Measurements from ENCODE around the gene RNF111.

Gene RNF111

GRCh38 chr15:59008086-59008485 is 20.6 kb downstream of the RNF111 start:
- Histone ChIP-seq H3K4me2 (no peak overlapping the region), H3K36me3 (peaks cover 56 to 86% (median 81%) of the 10 kb centered on the region in 11 experiments), H4K20me1 (peaks cover 21 to 99% (median 68%) of the 10 kb centered on the region in 11 experiments; a peak in 20 of 22 replicates), H3K9me3 (replicated peaks in 1 of 11) (0 out of 22 replicates have a peak, but pooled peaks cover 0 to 5% (median 0%) of the 10 kb centered on the region in 11 experiments), H3K27me3 (no peaks in the 10 kb centered on the region), H3K9ac (no peak overlapping the region), H3K4me1 (peaks cover 0 to 52% (median 4%) of the 10 kb centered on the region in 10 experiments; a peak in 15 of 20 replicates), H3K4me3 (no peak overlapping the region), H3K27ac (no peak overlapping the region)
- no peak for TF ChIP-seq Cebpa-rat (IDR thresholded peaks at IDR 0.05)

GRCh38 chr15:59011262-59011952 is 23.9 kb downstream of the RNF111 start:
- Histone ChIP-seq H3K27ac (no peak overlapping the region), H3K27me3 (no peaks in the 10 kb centered on the region), H3K36me3 (peaks cover 55 to 85% (median 79%) of the 10 kb centered on the region in 11 experiments), H4K20me1 (peaks cover 26 to 99% (median 76%) of the 10 kb centered on the region in 11 experiments; a peak in 19 of 22 replicates), H3K9me3 (replicated peaks in 1 of 11) (peaks cover 0 to 13% (median 8%) of the 10 kb centered on the region in 11 experiments; a peak in 6 of 22 replicates), H3K4me2 (no peak overlapping the region; a peak in 1 of 22 replicates), H3K9ac (no peak overlapping the region), H3K4me1 (peaks cover 0 to 21% (median 0%) of the 10 kb centered on the region in 10 experiments; a peak in 6 of 20 replicates), H3K4me3 (no peak overlapping the region)
- no peak for TF ChIP-seq Cebpa-rat (IDR thresholded peaks at IDR 0.05)

- H3K4me1 ChIP-seq, result peaks cover 0 to 33% (median 8%) of the 10 kb centered on the region in 10 experiments; a peak in 11 of 20 replicates
- H4K20me1 ChIP-seq, result peaks cover 20 to 99% (median 72%) of the 10 kb centered on the region in 11 experiments; a peak in 19 of 22 replicates
- peaks cover 41 to 71% (median 67%) of the 10 kb centered on the region in 11 experiments for H3K36me3 ChIP-seq
- TF ChIP-seq Cebpa-rat (IDR thresholded peaks at IDR 0.05), result no peak
- H3K4me3 ChIP-seq, result no peak overlapping the region
- H3K27me3 ChIP-seq, result no peaks in the 10 kb centered on the region
- no peak overlapping the region for H3K4me2 ChIP-seq
- H3K9ac ChIP-seq, result no peak overlapping the region
- peaks cover 0 to 17% (median 9%) of the 10 kb centered on the region in 11 experiments; a peak in 6 of 22 replicates for H3K9me3 ChIP-seq (replicated peaks in 1 of 11)
- no peak overlapping the region for H3K27ac ChIP-seq
Measured at GRCh38 chr15:59013246-59013873, 25.9 kb downstream of the RNF111 start.

GRCh38 chr15:59014068-59014467 is 26.6 kb downstream of the RNF111 start:
- no peak for TF ChIP-seq Cebpa-rat (IDR thresholded peaks at IDR 0.05)
- H3K4me1 ChIP-seq, result peaks cover 0 to 33% (median 8%) of the 10 kb centered on the region in 10 experiments; a peak in 11 of 20 replicates
- H3K4me2 ChIP-seq, result no peak overlapping the region
- peaks cover 34 to 71% (median 62%) of the 10 kb centered on the region in 11 experiments for H3K36me3 ChIP-seq
- H3K4me3 ChIP-seq, result no peak overlapping the region
- no peak overlapping the region for H3K27ac ChIP-seq
- no peak overlapping the region for H3K9ac ChIP-seq
- peaks cover 19 to 99% (median 69%) of the 10 kb centered on the region in 11 experiments; a peak in 20 of 22 replicates for H4K20me1 ChIP-seq
- peaks cover 0 to 17% (median 9%) of the 10 kb centered on the region in 11 experiments; a peak in 6 of 22 replicates for H3K9me3 ChIP-seq (replicated peaks in 1 of 11)
- H3K27me3 ChIP-seq, result no peaks in the 10 kb centered on the region

- H3K9me3 ChIP-seq (replicated peaks in 1 of 11), result peaks cover 0 to 17% (median 9%) of the 10 kb centered on the region in 11 experiments; a peak in 6 of 22 replicates
- H3K27ac ChIP-seq, result no peak overlapping the region
- peaks cover 0 to 20% (median 7%) of the 10 kb centered on the region in 10 experiments; a peak in 11 of 20 replicates for H3K4me1 ChIP-seq
- peaks cover 46 to 80% (median 61%) of the 10 kb centered on the region in 11 experiments for H3K36me3 ChIP-seq
- no peak overlapping the region for H3K9ac ChIP-seq
- no peaks in the 10 kb centered on the region for H3K27me3 ChIP-seq
- peaks cover 13 to 99% (median 68%) of the 10 kb centered on the region in 11 experiments; a peak in 21 of 22 replicates for H4K20me1 ChIP-seq
- H3K4me2 ChIP-seq, result peak overlapping the region in 4 of 11 experiments; percentile 8 to 48 (median 28); a peak in 3 of 22 replicates
- H3K4me3 ChIP-seq, result no peak overlapping the region
- TF ChIP-seq Cebpa-rat (IDR thresholded peaks at IDR 0.05), result no peak
Measured at GRCh38 chr15:59017449-59017848, 30.0 kb downstream of the RNF111 start.

GRCh38 chr15:59018833-59019232 is 31.4 kb downstream of the RNF111 start:
- Histone ChIP-seq H4K20me1 (peaks cover 11 to 99% (median 67%) of the 10 kb centered on the region in 11 experiments; a peak in 21 of 22 replicates), H3K9ac (no peak overlapping the region)

GRCh38 chr15:59020322-59020721 is 32.9 kb downstream of the RNF111 start:
- H3K4me1 ChIP-seq, result peaks cover 0 to 20% (median 7%) of the 10 kb centered on the region in 10 experiments; a peak in 11 of 20 replicates
- no peak overlapping the region for H3K4me2 ChIP-seq
- H3K9me3 ChIP-seq (replicated peaks in 1 of 11), result peaks cover 0 to 15% (median 9%) of the 10 kb centered on the region in 11 experiments; a peak in 5 of 22 replicates
- no peak overlapping the region for H3K9ac ChIP-seq
- peaks cover 45 to 79% (median 54%) of the 10 kb centered on the region in 11 experiments for H3K36me3 ChIP-seq
- no peak overlapping the region for H3K4me3 ChIP-seq
- no peak overlapping the region for H3K27ac ChIP-seq
- H3K27me3 ChIP-seq, result no peaks in the 10 kb centered on the region
- TF ChIP-seq Cebpa-rat (IDR thresholded peaks at IDR 0.05), result no peak
- peaks cover 3 to 99% (median 54%) of the 10 kb centered on the region in 11 experiments; a peak in 20 of 22 replicates for H4K20me1 ChIP-seq

More at GRCh38 chr15:59018833-59019232, 31.4 kb downstream of the RNF111 start:
- no peak for TF ChIP-seq Cebpa-rat (IDR thresholded peaks at IDR 0.05)
- H3K4me3 ChIP-seq, result no peak overlapping the region
- H3K4me1 ChIP-seq, result peaks cover 0 to 20% (median 7%) of the 10 kb centered on the region in 10 experiments; a peak in 11 of 20 replicates
- peaks cover 0 to 17% (median 9%) of the 10 kb centered on the region in 11 experiments; a peak in 6 of 22 replicates for H3K9me3 ChIP-seq (replicated peaks in 1 of 11)
- no peak overlapping the region for H3K4me2 ChIP-seq
- H3K36me3 ChIP-seq, result peaks cover 47 to 80% (median 58%) of the 10 kb centered on the region in 11 experiments
- no peaks in the 10 kb centered on the region for H3K27me3 ChIP-seq
- H3K27ac ChIP-seq, result no peak overlapping the region

GRCh38 chr15:59022188-59022587 is 34.7 kb downstream of the RNF111 start:
- Histone ChIP-seq H3K36me3 (peaks cover 36 to 81% (median 56%) of the 10 kb centered on the region in 11 experiments), H3K27ac (no peak overlapping the region), H3K9me3 (replicated peaks in 1 of 11) (0 out of 22 replicates have a peak, but pooled peaks cover 0 to 5% (median 0%) of the 10 kb centered on the region in 11 experiments), H3K4me1 (peaks cover 0 to 10% (median 6%) of the 10 kb centered on the region in 10 experiments; a peak in 10 of 20 replicates), H4K20me1 (peaks cover 3 to 99% (median 48%) of the 10 kb centered on the region in 11 experiments; a peak in 20 of 22 replicates), H3K4me2 (no peak overlapping the region), H3K27me3 (no peaks in the 10 kb centered on the region), H3K4me3 (no peak overlapping the region), H3K9ac (no peak overlapping the region)
- no peak for TF ChIP-seq Cebpa-rat (IDR thresholded peaks at IDR 0.05)

All from BLaER1 treated with 17β-estradiol and CSF1 and Interleukin-3, amounts not matched to agents 10 nM and 100 nM (cell line).